Measurements from ENCODE around the gene NLK.
"Not testable (repeated sequence)": the region's sequence is repeated elsewhere in the genome, so short reads cannot be mapped to it uniquely, and the experiment has no call there.

Gene NLK

GRCh38 chr17:28118362-28118761 lies 75.9 kb downstream of the NLK start:
- no peak for DNase-seq

- DNase-seq = no peak
Measured at GRCh38 chr17:28119046-28119445, 76.6 kb downstream of the NLK start.

GRCh38 chr17:28119560-28119959 lies 77.1 kb downstream of the NLK start:
- DNase-seq = no peak

GRCh38 chr17:28120766-28121165 lies 78.3 kb downstream of the NLK start:
- DNase-seq = no peak

- no peak for DNase-seq
Measured at GRCh38 chr17:28124962-28125361, 82.5 kb downstream of the NLK start.

- DNase-seq = no peak
Measured at GRCh38 chr17:28125526-28126378, 83.3 kb downstream of the NLK start.

GRCh38 chr17:28127196-28127595 lies 84.7 kb downstream of the NLK start:
- no peak for DNase-seq

- DNase-seq = no peak
Measured at GRCh38 chr17:28128779-28129178, 86.3 kb downstream of the NLK start.

GRCh38 chr17:28130472-28130871 lies 88.0 kb downstream of the NLK start:
- no peak for DNase-seq

- DNase-seq = no peak
Measured at GRCh38 chr17:28131599-28131998, 89.1 kb downstream of the NLK start.

- DNase-seq = no peak
Measured at GRCh38 chr17:28133562-28133970, 91.1 kb downstream of the NLK start.

- DNase-seq = no peak
Measured at GRCh38 chr17:28136923-28137322, 94.4 kb downstream of the NLK start.

- no peak for DNase-seq
Measured at GRCh38 chr17:28139822-28140221, 97.3 kb downstream of the NLK start.

- no peak for DNase-seq
Measured at GRCh38 chr17:28141313-28141712, 98.8 kb downstream of the NLK start.

- no peak for DNase-seq
Measured at GRCh38 chr17:28141773-28142172, 99.3 kb downstream of the NLK start.

GRCh38 chr17:28142305-28142704 lies 99.8 kb downstream of the NLK start:
- DNase-seq = no peak

- DNase-seq = no peak
Measured at GRCh38 chr17:28144019-28144418, 101.5 kb downstream of the NLK start.

GRCh38 chr17:28145348-28145747 lies 102.9 kb downstream of the NLK start:
- DNase-seq = no peak

- no peak for DNase-seq
Measured at GRCh38 chr17:28147017-28147416, 104.5 kb downstream of the NLK start.

GRCh38 chr17:28151001-28151400 lies 108.5 kb downstream of the NLK start:
- DNase-seq = no peak

GRCh38 chr17:28154214-28154613 lies 111.7 kb downstream of the NLK start:
- DNase-seq = no peak

GRCh38 chr17:28155405-28155804 lies 112.9 kb downstream of the NLK start:
- not testable (repeated sequence) for DNase-seq

GRCh38 chr17:28159004-28159403 lies 116.5 kb downstream of the NLK start:
- no peak for DNase-seq

- no peak for DNase-seq
Measured at GRCh38 chr17:28159924-28160323, 117.4 kb downstream of the NLK start.

- DNase-seq = no peak
Measured at GRCh38 chr17:28160610-28161009, 118.1 kb downstream of the NLK start.
